Activated CD8-positive, alpha-beta memory T cell treated with anti-CD3 and anti-CD28 coated beads, Interleukin-2, amount 50 U/mL, for 24 hours (primary cell): ENCODE data around the gene SNTA1.
"Not testable (repeated sequence)": the region's sequence is repeated elsewhere in the genome, so short reads cannot be mapped to it uniquely, and the experiment has no call there.

Experiments used
- DNase-seq: peaks from one replicate; pipeline ENCODE4 v3.0.0-alpha.2; 2020; ENCODE audit errors: extremely low read depth

Gene SNTA1

DNA sequence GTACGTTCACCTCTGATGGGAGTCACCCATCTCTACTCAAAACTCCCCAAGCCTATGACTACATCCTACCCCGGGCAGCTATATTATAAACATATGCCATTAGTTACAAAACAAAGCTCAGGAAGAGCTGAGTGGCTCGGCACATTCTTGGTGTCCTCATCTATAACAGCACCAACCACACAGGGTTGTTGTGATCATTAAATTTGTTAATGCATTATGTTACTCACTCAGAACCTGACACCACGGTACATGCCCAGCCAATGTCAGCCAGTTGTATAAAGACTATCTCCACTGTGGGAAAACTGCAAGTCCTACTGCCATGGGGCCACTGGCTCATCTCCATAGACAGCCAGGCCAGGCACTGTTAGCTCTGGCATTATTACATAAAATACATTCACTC lies 50.0 kb downstream of the SNTA1 start:
- no peak for DNase-seq

- DNase-seq = no peak
Observed at GRCh38 chr20:33391722-33392415, 51.7 kb downstream of the SNTA1 start.

DNA sequence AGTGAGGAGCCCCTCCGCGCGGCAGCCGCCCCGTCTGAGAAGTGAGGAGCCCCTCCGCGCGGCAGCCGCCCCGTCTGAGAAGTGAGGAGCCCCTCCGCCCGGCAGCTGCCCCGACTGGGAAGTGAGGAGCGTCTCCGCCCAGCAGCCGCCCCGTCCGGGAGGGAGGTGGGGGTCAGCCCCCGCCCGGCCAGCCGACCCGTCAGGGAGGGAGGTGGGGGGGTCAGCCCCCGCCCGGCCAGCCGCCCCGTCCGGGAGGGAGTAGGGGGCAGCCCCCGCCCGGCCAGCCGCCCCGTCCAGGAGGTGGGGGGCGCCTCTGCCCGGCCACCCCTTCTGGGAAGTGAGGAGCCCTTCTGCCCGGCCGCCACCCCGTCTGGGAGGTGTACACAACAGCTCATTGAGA lies 54.2 kb downstream of the SNTA1 start:
- DNase-seq = not testable (repeated sequence)

DNA sequence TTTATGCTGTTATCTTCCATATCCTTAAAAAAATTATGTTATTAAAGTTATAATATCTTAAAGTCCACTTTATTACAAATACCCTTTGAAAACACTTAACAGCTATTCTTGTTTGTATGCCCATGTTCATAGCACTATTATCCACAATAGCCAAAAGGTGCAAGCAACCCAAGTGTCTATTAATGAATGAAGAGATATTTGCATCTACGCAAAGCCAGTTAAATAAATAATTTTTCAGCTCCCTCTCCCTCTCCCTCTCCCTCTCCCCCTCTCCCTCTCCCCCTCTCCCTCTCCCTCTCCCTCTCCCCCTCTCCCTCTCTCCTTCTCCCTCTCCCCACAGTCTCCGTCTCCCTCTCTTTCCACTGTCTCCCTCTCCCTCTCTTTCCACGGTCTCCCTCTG lies 55.3 kb downstream of the SNTA1 start:
- DNase-seq = no peak

DNA sequence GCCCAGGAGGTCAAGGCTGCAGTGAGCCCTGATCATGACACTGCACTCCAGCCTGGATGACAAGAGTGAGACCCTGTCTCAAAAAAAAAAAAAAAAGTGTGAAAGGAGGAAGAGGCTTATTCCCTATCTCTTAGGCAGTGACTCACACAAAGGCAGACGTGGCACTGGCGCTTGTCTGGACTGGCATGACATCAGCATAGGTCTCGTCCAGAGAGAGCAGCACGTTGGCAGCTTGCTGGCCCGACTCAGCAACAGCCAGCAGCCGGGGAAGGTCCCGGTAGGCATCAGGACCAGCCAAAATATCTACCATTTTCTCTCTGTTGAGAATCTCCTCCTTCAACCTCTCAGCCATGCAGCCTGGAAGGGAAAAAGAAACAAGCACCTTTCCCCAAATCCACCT lies 56.4 kb downstream of the SNTA1 start:
- DNase-seq = no peak

DNA sequence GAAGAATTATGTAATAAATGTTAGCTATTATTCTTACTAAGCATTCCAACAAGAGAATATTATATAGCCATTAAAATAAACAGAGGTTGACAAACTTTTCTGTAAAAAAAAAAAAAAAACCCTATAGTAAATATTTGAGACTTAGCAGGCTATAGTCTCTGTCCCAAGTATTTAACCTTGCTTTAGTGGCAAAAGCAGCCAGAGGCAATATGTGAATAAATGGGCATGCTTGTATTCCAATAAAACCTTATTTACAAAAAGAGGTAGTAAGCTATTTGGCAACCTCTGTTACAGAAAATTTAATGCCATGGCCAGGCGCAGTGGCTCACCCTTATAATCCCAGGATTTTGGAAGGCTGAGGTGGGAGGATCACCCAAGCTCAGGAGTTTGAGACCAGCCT lies 56.9 kb downstream of the SNTA1 start:
- no peak for DNase-seq

DNA sequence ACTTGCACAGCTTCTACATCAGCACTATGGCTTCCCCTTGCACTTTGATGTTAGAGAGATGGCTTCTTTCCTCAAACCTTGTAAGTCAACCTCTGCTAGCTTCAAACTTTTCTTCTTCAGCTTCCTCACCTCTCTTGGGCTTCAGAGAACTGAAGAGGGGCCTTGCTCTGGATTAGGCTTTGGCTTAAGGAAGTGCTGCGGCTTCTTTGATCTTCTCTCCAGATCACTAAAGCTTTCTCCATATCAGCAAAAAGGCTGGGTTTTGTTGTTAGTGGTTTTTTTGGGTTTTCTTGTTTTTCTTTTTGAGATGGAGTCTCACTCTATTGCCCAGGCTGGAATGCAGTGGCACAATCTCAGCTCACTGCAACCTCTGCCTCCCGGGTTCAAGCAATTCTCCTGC lies 66.2 kb downstream of the SNTA1 start:
- DNase-seq = no peak

- no peak for DNase-seq
Observed at GRCh38 chr20:33373735-33374605, 69.6 kb downstream of the SNTA1 start.

DNA sequence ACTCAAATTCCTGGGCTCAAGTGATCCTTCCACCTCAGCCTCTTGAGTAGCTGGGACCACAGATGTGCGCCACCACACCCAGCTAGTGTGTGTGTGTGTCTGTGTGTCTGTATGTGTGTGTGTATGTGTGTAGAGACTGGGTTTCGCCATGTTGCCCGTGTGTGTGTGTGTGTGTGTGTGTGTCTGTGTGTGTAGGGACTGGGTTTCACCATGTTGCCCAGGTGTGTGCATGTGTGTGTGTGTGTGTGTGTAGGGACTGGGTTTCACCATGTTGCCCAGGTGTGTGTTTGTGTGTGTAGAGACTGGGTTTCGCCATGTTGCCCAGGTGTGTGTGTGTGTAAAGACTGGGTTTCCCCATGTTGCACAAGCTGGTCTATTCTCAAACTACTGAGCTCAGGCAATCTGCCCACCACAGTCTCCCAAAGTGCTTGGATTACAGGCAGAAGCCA lies 70.5 kb downstream of the SNTA1 start:
- no peak for DNase-seq

DNA sequence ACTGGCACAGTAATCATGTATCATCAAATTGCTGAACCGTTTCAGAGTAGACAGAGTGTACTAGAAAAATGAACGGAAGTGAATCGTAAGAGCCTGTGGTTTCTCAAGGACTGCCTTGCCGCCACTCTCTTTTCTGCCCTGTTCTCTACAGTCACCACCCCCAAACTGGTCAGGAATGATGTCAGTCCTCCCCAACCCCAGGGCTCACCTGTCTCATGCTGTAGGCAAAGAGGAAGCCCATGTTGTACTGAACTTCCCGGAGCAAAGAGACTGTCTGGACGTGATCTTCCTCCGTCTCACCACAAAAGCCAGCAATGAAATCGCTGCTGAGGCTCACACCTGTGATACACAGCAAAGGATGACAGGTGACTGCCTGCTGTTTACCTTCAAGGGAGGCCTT lies 73.3 kb downstream of the SNTA1 start:
- DNase-seq = no peak

GRCh38 chr20:33362898-33363297 lies 80.7 kb downstream of the SNTA1 start:
- no peak for DNase-seq

DNA sequence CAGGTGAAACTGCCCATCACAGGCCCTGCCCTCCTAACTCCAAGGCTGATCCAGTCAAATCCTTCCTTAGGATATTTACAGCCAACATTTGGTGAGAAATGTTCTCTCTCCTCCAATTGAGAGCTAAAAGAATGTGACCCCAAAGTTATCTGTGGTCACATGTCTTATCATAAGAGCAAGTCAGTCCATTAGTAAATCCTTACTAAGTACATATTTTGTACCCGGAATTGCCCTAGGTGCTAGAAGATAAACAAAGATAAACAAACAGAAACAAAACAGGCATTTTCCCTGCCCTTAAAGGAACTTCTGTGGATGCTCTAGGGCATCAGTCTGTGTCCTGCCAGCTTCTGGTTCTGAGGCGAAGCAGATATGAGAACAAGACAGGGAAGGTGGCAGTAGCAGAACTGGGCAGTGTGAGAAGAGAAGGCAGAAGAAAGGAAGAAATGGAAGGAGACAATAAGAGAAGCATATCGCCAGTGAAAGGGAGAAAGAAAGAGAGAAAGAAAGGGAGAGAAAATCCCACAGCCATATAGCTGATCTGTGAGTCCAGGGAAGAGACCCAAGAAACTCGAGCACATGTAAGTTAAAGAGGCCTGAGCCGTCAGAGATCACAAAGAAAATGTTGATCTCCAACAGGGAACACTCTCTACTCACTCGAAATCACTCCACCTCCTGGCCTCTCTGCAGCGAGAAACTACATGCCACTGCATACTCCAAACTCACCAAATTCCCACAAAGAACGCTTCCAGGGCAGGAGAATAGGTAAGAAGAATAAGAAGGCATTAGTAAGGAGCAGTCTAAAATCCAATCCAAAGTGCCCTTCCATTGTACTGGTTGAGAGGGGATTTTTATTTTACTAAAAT lies 83.9 kb downstream of the SNTA1 start:
- no peak for DNase-seq
